ENCODE measurements around the gene FGF14.
"Not testable (repeated sequence)": the region's sequence is repeated elsewhere in the genome, so short reads cannot be mapped to it uniquely, and the experiment has no call there.

The FGF14 gene

GRCh38 chr13:102136735-102137296 is 265.0 kb downstream of the FGF14 start:
- no peak for DNase-seq (ENCODE audit: low spot score)

DNA sequence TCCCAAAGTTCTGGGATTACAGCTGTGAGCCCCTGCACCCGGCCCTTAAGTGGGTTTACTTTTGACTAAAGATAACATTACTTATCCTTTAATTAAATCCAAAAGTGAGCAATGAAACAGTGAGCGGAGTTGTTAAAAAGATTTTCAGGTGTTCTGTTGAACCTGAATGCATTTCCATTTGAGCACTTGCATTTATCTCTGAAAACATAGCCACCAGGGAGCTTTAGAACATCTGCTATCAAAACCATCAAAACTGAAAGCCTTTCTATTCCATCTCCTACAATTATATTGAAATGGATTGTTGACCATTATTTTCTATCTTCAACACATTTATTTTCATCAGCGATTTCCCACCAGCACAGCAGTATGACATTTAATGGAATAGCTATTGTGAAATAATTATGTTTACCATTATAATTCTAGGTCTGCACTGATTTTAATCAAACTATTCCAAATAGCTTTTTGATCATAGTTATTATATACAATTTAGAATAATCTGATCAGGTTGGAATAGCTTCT is 269.0 kb downstream of the FGF14 start:
- DNase-seq (ENCODE audit: low spot score) = no peak

- no peak for DNase-seq (ENCODE audit: low spot score)
Measured at GRCh38 chr13:102131246-102131645, 270.6 kb downstream of the FGF14 start.

DNA sequence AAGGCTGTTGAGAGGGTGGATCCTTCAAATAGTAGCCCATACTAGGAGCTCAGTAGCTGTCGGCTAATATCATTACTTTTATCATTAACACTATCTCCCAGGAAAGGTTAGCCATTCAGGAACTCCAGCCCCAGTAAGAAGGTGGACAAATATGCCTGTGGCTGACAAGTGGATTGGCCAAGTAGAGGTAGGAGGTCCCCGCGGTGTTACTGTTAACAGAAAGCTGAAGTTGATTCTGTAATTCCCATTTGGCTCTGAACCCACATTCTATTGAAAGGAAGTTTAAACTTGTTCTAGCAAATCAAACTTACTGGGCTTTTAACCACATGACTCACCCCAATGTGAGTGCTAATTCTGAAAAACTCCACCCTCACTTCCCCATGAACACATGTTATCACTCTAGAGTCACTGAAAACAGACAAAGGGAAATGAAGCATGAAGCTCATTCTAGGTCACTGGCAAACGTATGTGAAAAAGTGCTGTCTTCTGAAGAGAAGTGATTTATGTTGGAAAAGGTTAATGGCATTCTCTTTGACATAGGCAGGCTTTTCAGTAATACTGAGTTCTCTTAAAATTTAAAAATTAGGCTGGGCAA is 273.5 kb downstream of the FGF14 start:
- no peak for DNase-seq (ENCODE audit: low spot score)

DNA sequence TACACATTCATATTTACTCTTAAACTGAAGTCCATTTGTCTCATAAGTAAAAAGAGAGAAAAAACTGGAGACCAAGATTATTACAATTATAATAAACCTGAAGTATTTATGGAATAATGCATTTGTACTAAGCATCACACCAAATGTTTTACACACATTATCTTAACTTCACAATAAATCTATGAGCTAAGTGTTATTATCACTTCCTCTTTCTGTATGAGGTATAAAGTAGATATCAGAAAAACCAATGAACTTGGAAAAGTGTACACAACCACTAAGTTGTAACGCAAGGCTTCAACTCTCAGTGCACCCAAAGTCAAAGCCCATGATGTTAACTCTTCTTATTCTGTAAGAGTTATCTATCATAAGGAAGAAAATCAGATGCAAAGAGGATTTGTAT is 274.7 kb downstream of the FGF14 start:
- no peak for DNase-seq (ENCODE audit: low spot score)

GRCh38 chr13:102122147-102122546 is 279.7 kb downstream of the FGF14 start:
- DNase-seq (ENCODE audit: low spot score) = no peak

DNA sequence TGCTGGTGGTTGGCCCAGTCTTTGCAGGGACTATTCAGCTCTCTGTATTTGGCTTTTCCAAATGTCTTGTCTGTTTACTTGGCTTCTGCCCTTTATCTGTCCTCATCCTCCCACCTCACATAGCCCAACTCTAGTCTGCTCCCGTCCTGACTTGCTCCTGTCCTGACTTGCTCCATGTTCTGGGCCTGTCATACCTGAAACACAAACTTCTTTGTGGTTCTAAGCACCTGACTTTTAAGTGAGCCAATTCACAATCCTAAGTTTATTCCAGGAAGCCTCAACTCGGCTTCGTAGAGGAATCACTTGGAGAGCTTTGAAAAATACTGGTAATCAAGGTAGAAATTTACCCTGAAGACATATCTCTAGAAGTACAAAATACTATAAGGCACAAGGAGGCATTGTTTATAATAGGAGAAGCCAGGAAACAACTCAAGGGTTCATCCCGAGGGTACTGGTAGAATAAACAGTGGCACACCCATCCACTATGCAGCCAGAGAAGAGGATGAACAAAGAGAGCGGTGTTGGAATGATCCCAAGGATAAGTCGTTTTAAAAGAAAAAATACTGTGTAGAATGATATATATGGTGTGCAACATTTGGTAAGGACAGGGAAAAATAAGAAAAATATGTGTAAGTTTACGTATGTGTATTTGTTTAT is 284.5 kb downstream of the FGF14 start:
- DNase-seq (ENCODE audit: low spot score) = no peak

DNA sequence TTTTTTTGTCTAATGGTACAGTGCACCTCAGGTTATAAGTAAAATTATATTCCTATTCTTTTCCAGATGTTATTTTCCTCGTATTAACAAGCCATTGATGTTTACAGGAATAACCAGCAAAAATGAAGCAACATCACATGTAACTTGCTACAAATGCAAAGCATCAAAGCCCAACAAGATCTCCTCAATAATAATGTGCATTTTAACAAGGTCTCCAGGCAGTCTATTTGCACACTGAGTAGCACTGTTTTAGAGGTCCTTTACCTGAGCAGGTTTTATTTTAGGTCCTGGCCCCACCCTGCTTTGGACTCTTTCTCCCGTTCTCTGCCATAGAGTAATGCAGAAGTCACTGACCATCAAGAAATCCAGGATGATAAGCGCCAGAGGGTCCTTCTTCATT is 298.4 kb downstream of the FGF14 start:
- no peak for DNase-seq (ENCODE audit: low spot score)

GRCh38 chr13:102100234-102100633 is 301.6 kb downstream of the FGF14 start:
- no peak for DNase-seq (ENCODE audit: low spot score)

DNA sequence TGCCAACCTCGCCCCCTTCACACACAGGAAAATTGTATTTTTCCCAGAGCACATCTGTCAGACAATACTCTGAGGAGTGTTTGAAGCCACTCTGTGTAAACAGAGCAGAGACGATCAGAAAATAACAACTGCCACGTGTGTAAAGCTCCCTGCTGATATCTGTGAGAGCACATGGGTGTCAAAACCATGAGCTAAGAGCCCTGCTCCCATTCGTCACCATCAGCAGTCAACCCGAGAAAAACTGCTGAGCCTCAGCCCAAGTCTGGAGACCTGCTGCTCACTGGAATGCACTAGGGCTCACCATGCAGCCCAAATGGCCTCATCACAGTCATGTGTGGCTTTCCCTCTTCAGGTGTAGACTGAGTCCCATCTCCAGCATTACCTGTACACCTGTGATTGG is 304.1 kb downstream of the FGF14 start:
- DNase-seq (ENCODE audit: low spot score) = no peak

- not testable (repeated sequence) for DNase-seq (ENCODE audit: low spot score)
Measured at GRCh38 chr13:102093288-102093687, 308.6 kb downstream of the FGF14 start.

GRCh38 chr13:102091231-102091630 is 310.6 kb downstream of the FGF14 start:
- DNase-seq (ENCODE audit: low spot score) = no peak

GRCh38 chr13:102090532-102090931 is 311.3 kb downstream of the FGF14 start:
- no peak for DNase-seq (ENCODE audit: low spot score)

GRCh38 chr13:102089722-102090121 is 312.1 kb downstream of the FGF14 start:
- no peak for DNase-seq (ENCODE audit: low spot score)

GRCh38 chr13:102089177-102089576 is 312.7 kb downstream of the FGF14 start:
- peak; percentile 13 for DNase-seq (ENCODE audit: low spot score)

DNA sequence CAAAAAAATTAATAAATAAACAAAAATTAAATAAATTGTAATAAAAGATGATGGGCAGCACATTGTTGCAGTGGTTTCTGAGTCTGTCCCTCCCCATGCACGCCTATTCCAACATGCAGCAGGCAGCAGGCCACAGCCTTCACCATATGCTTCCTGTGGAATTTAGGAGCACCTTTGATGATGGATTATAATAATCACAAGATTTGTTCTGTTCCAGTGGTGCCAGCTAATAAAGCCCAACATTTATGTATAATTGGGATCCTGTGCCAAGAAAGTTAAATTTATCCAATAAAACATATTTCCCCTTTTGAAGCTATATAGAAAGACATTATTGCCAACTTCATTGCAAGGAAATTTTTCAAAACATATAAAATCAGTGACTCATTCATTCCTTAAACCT is 328.6 kb downstream of the FGF14 start:
- DNase-seq (ENCODE audit: low spot score) = no peak

GRCh38 chr13:102071711-102072110 is 330.1 kb downstream of the FGF14 start:
- DNase-seq (ENCODE audit: low spot score) = no peak

- DNase-seq (ENCODE audit: low spot score) = not testable (repeated sequence)
Measured at GRCh38 chr13:102068323-102068722, 333.5 kb downstream of the FGF14 start.

DNA sequence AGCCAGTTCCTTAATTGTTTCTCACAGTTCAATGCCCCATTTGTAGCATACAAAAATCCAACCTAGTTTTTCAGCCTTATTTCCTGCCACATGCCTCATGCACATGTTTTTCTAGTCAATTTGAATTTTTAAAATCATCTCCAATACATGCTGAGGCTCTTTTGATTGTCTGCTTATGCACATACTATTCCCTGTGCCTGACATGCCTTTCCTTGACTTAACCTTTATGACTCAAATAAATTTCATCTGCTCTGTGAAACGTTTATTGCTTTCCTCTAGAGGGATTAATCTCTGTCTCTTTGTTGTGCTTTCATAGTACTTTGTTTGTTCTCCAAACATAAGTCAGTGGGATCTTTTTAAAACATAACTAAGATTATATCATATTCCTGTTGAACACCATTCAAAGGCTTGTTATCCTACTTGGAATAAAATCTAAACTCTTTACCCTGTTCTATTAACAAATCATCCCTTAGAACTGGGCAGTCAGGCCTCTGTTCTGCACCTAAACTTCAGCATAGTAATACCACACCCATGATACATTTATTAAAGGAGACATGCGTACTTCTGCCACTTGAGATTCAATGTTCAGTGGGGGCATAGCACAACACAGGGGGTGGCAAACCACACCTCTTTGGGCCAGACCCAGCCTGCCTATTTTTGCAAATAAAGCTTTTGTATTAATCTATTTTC is 346.6 kb downstream of the FGF14 start:
- DNase-seq (ENCODE audit: low spot score) = no peak

DNA sequence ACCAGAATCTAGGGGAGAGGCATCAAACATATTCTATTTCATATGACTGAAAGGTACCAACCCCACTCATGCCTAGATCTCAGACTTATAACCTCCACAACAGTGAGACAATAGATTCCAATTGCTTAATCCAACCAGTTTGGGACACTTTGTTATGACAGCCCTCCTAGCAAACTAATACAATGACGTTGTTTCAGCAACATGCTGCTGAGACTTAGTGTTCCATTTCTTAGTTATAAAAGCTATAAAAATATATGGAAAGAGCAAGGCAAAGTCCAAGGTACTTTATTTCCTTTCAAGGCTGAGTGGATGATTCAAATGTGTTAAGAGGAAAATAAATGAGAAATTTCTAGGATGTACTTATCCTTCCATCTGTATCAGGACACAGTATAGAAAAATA is 352.0 kb downstream of the FGF14 start:
- DNase-seq (ENCODE audit: low spot score) = no peak

DNA sequence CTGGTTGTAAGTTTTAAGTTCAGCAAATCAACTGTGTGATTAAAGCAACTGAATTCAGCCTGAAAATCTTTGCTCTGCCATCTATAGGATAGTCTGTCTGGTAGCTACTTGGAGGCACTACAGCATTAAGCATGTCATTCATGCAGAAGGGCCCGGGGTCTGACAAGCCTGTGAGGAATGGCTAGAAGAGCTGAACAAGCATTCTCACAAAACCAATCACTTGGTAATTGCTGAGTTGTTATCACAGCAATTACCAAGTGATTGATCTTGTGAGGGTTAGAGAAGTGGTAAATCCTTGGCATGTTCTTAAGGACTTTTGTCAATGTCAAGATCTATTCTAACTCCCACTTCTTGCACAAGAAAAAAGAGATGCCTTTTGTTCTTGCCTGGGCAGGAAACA is 356.1 kb downstream of the FGF14 start:
- no peak for DNase-seq (ENCODE audit: low spot score)

GRCh38 chr13:102042746-102043145 is 359.1 kb downstream of the FGF14 start:
- no peak for DNase-seq (ENCODE audit: low spot score)

- DNase-seq (ENCODE audit: low spot score) = no peak
Measured at GRCh38 chr13:102041544-102041943, 360.3 kb downstream of the FGF14 start.
